Astrocyte of the spinal cord (primary cell): ENCODE results near the gene PRAME.
"Not testable (repeated sequence)": the region's sequence is repeated elsewhere in the genome, so short reads cannot be mapped to it uniquely, and the experiment has no call there.

Experiments used
- DNase-seq: peaks from one replicate; pipeline ENCODE4 v3.0.0; 2011; ENCODE audit warnings: low read depth, low spot score
- H3K4me3 ChIP-seq: 2 replicates; pipeline ENCODE4 v1.5.1; 2011; ENCODE audit warnings: low read depth, mild to moderate bottlenecking, low read length, moderate library complexity
- in situ Hi-C: cut with HindIII; loops from 2 replicates; pipeline ENCODE4 v1.10.0; 2017; ENCODE audit warnings: low sequenced_read_pairs
- TF ChIP-seq, protein P1 (sequence below): IDR thresholded peaks from 2 replicates; pipeline ENCODE4 v1.5.1; 2012; ENCODE audit warnings: low read depth, mild to moderate bottlenecking, low read length, inconsistent platforms

Gene PRAME

DNA sequence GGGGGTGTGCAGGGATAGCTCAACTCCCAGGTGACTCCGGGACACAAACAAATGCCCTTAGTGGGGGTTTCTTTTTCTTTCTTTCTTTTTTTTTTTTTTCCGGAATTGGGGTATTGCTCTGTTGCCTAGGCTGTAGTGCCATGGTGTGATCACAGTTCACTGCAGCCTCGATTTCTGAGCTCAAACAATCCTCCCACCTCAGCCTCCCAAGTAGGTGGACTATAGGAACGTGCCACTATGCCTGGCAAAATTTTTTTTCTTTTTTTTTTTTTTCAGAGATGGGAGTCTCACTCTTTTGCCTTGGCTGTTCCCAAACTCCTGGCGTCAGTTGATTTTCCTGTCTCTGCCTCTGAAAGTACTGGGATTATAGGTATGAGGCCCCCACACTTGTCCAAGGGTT lies 25.2 kb downstream of the PRAME start:
- in situ Hi-C loops: no loop called here
- TF ChIP-seq, protein P1, sequence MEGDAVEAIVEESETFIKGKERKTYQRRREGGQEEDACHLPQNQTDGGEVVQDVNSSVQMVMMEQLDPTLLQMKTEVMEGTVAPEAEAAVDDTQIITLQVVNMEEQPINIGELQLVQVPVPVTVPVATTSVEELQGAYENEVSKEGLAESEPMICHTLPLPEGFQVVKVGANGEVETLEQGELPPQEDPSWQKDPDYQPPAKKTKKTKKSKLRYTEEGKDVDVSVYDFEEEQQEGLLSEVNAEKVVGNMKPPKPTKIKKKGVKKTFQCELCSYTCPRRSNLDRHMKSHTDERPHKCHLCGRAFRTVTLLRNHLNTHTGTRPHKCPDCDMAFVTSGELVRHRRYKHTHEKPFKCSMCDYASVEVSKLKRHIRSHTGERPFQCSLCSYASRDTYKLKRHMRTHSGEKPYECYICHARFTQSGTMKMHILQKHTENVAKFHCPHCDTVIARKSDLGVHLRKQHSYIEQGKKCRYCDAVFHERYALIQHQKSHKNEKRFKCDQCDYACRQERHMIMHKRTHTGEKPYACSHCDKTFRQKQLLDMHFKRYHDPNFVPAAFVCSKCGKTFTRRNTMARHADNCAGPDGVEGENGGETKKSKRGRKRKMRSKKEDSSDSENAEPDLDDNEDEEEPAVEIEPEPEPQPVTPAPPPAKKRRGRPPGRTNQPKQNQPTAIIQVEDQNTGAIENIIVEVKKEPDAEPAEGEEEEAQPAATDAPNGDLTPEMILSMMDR: no peak
- no peak for DNase-seq
- H3K4me3 ChIP-seq: no peak overlapping the region

DNA sequence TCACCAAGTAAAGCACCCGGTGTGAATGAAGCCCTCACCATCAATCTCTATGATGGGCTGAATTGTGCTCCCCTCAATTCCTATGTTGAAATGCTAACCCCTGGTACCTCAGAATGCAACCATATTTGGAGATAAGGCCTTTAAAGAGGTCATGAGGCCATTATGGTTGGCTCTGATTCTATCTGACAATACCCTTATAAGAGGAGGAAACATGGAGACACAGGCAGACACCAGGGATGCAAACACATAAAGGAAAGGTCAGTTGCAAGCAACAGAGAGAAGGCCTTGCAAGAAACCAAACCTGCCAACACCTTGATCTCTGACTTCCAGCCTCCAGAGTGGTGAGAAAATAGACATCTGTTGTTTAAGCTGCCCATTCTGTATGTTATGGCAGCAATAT lies 25.6 kb downstream of the PRAME start:
- TF ChIP-seq, protein P1: no peak
- no peak overlapping the region for H3K4me3 ChIP-seq
- no peak for DNase-seq
- in situ Hi-C loops: no loop called here

DNA sequence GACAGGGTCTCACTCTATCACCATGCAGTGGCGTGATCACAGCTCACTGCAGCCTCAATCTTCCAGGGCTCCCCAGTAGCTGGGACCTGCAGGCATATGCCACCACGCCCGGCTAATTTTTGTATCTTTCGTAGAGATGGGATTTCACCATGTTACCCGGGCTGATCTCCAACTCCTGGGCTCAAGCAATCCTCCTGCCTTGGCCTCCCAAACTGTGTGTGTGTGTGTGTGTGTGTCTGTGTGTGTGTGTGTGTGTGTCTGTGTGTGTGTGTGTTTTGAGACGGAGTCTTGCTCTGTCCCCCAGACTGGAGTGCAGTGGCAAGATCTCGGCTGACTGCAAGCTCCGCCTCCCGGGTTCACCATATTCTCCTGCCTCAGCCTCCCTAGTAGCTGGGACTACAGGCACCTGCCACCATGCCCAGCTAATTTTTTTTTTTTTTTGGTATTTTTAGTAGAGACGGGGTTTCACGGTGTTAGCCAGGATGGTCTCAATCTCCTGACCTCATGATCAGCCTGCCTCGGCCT lies 26.5 kb downstream of the PRAME start:
- H3K4me3 ChIP-seq, in situ Hi-C loops: not testable (repeated sequence)

DNA sequence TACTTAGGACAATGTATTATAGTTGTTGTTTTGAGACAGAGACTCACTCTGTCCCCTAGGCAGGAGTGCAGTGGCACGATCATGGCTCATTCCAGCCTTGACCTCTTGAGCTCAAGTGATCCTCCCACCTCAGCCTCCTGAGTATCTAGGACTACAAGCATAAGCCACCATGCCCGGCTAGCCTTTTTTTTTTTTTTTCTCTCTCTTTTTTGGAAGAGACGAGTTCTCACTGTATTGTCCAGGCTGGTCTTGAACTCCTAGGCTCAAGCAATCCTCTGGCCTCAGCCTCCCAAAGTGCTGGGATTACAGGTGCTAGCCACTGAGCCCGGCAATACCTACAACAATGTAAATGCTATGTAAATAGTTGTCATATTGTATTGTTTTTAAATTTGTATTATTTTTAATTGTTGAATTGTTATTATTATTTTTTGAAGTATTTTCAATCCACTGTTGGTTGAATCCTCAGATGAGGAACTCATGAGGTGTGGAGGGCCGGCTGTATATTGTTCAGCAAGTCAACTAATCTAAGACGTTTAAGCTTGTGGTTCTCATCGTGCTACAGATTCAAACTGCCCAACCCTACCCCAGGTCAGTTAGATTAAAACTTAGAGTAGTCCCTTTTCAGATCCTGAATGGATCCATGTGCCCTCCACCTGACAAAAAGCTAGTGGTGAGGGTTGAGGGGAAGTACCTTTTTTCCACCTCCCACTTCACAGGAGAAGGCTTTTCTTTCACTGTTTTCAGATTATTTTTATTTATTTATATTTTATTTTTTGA lies 27.1 kb downstream of the PRAME start:
- H3K4me3 ChIP-seq: no peak overlapping the region
- DNase-seq: no peak
- in situ Hi-C loops: no loop called here
- TF ChIP-seq, protein P1: no peak

More for the DNA sequence above, 26.5 kb downstream of the PRAME start:
- not testable (repeated sequence) for DNase-seq

DNA sequence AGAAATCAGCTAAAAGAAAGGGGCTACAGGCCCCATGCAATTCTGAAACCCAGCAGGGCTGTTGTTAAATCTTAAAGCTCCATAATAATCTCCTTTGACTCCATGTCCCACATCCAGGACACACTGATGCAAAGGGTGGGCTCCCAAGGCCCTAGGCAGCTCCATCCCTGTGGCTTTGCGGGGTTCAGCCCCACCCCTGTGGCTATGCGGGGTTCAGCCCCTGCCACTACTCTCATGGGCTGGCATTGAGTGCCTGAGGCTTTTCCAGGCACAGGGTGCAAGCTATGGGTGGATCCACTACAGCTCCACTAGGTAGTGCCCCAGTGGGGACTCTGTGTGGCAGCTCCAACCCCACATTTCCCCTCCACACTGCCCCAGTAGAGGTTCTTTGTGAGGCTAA lies 30.3 kb downstream of the PRAME start:
- no peak overlapping the region for H3K4me3 ChIP-seq
- TF ChIP-seq, protein P1: no peak
- in situ Hi-C loops: no loop called here
- DNase-seq: no peak

DNA sequence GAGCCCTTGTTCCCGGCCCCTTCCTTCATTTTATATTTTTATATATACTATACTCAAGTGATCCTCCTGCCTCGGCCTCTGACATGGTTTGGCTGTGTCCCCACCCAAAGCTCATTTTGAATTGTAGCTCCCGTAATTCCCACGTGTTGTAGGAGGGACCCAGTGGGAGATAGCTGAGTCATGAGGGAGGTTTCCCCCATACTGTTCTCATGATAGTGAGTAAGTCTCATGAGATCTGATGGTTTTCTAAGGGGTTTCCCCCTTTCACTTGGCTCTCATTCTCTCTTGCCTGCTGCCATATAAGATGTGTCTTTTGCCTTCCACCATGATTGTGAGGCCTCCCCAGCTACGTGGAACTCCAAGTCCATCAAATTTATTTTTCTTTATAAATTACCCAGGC lies 31.8 kb downstream of the PRAME start:
- in situ Hi-C loops: no loop called here
- no peak for DNase-seq
- H3K4me3 ChIP-seq: no peak overlapping the region
- TF ChIP-seq, protein P1: no peak

DNA sequence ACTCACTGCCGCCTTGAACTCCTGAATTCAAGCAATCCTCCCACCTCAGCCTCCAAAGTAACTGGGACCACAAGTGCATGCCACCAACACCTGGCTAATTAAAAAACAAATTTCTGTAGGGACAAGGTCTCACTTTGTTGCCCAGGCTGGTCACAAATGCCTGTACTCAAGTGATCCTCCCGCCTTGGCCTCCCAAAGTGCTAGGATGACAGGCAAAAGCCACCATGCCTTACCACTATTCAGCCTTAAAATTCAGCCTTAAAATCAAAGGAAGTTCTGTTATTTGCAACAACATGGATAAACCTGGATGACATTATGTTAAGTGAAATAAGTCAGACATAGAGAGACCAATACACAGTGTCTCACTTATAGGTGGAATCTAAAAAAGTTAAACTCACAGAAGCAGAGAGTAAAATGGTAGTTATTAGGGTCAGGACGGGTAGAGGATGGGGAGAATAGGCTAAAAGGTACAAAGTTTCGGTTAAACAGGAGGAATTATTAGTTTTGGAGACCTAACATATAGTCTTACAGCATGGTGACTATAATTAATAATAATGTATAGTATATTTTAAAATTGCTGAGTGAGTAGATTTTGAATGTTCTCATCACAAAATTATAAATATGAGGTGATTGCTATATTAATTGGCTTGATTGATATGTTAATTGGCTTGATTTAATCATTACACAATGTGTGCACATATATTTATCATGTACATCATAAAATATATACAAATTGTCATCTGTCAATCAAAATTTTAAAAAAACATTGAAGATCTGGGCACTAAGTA lies 32.7 kb downstream of the PRAME start:
- TF ChIP-seq, protein P1: no peak

More for the DNA sequence above, 32.7 kb downstream of the PRAME start:
- in situ Hi-C loops: no loop called here
- DNase-seq: no peak
- H3K4me3 ChIP-seq: no peak overlapping the region
